GM12865 (cell line): ENCODE results near the gene RNF31.

Experiments
- DNase-seq: peaks from one replicate; pipeline ENCODE4 v3.0.0; 2010; ENCODE audit warnings: low read depth
- H3K4me3 ChIP-seq: 2 replicates; pipeline ENCODE4 v1.5.1; 2011; ENCODE audit warnings: mild to moderate bottlenecking, low read depth, low read length, control low read depth
- TF ChIP-seq, protein P1 (sequence below): IDR thresholded peaks from 2 replicates; pipeline ENCODE4 v1.5.1; 2011; ENCODE audit warnings: low read length, control low read depth, low read depth, inconsistent platforms; ENCODE audit not compliant: insufficient read depth; ENCODE audit errors: missing control alignments

Gene RNF31

DNA sequence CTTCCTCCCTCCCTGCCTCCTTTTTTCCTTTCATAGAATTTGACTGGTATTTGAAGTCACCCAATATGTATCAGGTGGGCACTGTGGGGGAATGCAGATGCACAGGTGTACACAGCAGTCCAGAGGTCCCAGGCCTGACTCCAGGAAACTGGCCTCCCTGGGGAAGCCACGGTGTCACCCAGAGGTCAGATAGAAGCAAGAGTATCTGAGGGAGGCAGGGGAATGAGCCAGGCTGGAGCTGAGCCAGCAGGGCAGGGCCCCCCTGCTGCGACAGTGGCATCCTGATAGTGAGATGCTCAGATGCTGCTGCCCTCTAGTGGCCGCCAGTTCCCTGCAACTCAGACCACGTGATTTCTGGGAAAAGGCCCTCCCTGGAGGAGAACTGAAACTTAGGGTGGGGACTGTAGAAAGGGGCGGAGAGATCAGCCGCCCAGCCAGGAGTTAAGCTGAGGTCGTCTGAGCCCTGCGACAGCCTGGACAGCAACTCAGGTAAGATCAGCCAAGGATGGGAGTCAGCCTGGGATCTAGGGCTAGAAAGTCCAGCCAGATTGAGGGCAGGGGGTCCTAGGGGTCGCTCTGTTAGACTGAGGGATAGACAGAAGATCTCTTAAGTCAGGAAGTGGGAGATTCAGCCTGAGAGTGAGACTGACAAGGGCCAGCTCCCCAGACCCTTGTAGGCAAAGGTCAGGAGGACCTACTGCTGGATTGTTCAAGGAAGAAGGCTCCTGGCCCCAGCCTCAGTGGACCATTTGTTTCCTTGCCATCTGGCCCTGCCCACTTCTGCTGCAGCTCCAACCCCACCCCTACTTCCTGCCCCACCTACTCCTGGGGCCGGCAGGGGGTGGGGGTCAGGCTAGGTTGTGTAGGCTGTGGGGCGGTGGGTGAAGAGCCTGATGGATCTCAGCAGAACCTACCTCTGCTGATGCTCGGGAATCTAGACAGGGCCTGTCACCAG is 13.8 kb downstream of the RNF31 start, which contains the start of gene IRF9:
Gene IRF9, plus strand, starts transcription at position 416 of the 955 bp plus-strand sequence. CDS start 880 bp downstream, outside the sequence.
- TF ChIP-seq, protein P1, sequence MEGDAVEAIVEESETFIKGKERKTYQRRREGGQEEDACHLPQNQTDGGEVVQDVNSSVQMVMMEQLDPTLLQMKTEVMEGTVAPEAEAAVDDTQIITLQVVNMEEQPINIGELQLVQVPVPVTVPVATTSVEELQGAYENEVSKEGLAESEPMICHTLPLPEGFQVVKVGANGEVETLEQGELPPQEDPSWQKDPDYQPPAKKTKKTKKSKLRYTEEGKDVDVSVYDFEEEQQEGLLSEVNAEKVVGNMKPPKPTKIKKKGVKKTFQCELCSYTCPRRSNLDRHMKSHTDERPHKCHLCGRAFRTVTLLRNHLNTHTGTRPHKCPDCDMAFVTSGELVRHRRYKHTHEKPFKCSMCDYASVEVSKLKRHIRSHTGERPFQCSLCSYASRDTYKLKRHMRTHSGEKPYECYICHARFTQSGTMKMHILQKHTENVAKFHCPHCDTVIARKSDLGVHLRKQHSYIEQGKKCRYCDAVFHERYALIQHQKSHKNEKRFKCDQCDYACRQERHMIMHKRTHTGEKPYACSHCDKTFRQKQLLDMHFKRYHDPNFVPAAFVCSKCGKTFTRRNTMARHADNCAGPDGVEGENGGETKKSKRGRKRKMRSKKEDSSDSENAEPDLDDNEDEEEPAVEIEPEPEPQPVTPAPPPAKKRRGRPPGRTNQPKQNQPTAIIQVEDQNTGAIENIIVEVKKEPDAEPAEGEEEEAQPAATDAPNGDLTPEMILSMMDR = peak; percentile 92
- peak; percentile 98 for DNase-seq
- peak within 1 kb of the TSS; percentile 97 for H3K4me3 ChIP-seq

DNA sequence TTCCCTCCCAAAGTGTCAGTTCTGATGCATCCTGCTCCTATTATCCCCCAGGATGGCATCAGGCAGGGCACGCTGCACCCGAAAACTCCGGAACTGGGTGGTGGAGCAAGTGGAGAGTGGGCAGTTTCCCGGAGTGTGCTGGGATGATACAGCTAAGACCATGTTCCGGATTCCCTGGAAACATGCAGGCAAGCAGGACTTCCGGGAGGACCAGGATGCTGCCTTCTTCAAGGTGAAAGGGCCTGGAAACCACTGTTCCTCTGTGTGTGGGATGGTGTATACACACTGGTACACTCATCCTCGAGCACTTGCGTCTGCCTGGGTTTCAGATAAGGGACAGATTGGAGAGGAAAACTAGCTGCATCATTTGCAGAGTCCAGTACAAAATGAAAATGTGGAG is 14.8 kb downstream of the RNF31 start:
- TF ChIP-seq, protein P1 = no peak
- peak; percentile 42 for DNase-seq
- peak overlapping the region; percentile 97 for H3K4me3 ChIP-seq

DNA sequence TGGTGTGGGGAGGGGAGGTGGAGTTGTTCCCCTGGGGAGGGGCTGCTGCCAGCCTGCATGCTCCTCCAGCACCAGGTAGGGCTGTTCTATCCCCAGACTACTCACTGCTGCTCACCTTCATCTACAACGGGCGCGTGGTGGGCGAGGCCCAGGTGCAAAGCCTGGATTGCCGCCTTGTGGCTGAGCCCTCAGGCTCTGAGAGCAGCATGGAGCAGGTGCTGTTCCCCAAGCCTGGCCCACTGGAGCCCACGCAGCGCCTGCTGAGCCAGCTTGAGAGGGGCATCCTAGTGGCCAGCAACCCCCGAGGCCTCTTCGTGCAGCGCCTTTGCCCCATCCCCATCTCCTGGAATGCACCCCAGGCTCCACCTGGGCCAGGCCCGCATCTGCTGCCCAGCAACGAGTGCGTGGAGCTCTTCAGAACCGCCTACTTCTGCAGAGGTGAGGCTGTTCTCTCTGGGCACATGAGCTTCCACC is 17.3 kb downstream of the RNF31 start:
- no peak overlapping the region for H3K4me3 ChIP-seq
- TF ChIP-seq, protein P1 = no peak
- DNase-seq = no peak

DNA sequence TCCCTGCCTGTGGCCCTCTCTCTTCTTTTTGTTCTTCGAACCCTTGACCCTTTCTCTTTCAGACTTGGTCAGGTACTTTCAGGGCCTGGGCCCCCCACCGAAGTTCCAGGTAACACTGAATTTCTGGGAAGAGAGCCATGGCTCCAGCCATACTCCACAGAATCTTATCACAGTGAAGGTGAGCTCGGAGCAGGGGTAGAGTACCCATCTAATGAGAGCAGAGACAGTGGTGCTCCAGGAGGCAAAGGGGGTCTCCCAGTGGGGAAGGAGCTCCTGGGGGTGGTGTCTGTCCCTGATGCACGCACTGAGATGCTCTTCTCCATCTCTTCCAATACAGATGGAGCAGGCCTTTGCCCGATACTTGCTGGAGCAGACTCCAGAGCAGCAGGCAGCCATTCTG is 18.5 kb downstream of the RNF31 start:
- no peak for DNase-seq
- TF ChIP-seq, protein P1 = no peak
- no peak overlapping the region for H3K4me3 ChIP-seq

DNA sequence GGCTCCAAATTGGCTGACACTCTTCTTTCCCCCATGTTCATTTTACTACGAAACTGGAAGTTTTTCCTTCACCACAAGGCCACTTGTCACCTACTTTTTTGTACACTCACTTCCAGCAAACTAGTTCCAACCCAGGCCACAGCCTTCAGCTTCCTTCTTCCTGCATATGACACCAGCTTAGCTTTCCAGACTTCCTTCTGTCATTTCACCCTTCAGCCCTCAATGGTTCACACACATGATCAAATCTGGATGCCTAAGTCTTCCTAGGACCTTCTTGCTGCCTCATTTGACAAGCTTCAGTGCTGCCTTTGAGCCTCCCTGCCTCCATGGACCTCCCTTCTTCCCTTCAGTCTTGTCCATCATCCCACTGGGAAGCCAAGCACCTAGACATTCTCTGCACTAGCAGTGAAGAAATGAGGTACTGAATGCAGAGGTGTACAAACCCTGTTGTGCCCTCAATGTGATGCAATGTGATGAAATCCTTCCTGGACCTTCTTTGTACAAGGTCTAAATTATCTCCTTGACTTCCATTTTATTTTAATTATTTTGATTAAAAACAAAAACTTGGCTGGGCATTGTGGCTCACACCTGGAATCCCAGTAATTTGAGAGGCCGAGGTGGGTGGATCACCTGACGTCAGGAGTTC is 20.3 kb downstream of the RNF31 start:
- H3K4me3 ChIP-seq = no peak overlapping the region
- DNase-seq = no peak
- TF ChIP-seq, protein P1 = no peak

DNA sequence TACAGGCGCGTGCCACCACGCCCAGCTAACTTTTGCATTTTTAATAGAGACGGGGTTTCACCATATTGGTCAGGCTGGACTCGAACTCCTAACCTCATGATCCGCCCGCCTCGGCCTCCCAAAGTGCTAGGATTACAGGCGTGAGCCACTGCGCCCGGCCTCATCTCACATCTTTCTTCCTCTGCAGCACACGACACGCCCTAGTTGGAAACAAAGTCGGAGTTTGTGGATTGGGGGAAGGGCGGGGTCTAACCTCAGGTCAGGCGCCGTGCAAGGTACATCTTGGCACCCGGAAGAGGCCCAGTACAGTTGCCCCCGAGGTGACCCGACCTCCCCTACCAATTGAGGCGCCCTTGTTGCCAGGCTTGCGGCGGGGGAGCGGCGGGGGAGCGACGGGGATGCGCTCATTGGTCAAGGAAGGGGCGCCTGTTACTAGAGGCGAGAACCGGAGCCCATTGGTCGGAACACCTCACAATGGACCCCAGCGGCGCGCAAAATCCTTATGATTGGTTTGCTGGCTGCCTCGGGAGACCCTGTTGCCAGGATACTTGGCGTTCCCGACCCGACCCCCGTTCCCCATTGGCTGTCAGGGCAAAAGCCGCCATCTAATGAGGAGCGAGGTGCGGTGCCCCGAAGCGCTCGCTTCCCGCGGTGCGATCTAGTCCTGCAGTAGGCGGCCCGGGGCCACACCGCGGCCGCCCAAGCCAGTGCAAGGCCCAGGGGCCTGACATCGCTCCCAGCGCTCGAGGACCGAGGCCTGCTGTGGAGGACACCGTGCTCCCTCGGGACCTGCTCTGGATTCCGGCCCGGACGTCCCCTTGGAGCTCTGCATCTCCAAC is 24.3 kb downstream of the RNF31 start, which contains the start of gene REC8:
Gene REC8, plus strand, starts transcription at position 659 of the 839 bp plus-strand sequence. CDS start 473 bp downstream, outside the sequence.
- H3K4me3 ChIP-seq = peak within 1 kb of the TSS; percentile 48
- DNase-seq = peak; percentile 97
- TF ChIP-seq, protein P1 = no peak
